Fibroblast of pulmonary artery (primary cell): Measurements from ENCODE around the gene MRC1.

Experiments
- DNase-seq: peaks from one replicate; pipeline ENCODE4 v3.0.0-alpha.2; 2010; ENCODE audit warnings: low read depth
- H3K4me3 ChIP-seq: replicated peaks from 2 replicates; pipeline ENCODE4 v1.5.1; 2011; ENCODE audit warnings: low read depth, mild to moderate bottlenecking, control low read depth, low read length, moderate library complexity
- TF ChIP-seq, protein P1 (sequence below): IDR thresholded peaks from 2 replicates; pipeline ENCODE4 v1.5.1; 2011; ENCODE audit warnings: mild to moderate bottlenecking, control low read depth, low read length, inconsistent platforms; ENCODE audit errors: missing control alignments

Gene MRC1

DNA sequence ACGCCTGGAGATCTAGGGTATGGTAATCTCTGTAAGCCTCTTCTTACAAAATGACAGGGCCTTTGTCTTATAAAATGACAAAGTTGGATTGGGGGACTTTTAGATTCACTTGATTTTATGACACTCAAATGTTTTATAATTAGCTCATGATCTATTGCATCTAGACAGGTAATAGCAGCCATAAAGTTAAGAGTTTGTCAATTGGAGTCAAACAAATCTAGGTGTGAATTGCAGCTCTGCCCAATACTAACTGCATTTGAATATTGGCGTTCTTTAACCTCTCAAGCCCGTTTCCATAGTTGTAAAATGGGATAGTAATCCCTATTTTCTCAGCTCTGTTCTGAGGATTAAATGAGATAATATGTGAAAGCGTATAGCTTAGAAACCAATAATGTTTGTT is 14.1 kb upstream of the MRC1 start:
- no peak overlapping the region for H3K4me3 ChIP-seq
- TF ChIP-seq, protein P1, sequence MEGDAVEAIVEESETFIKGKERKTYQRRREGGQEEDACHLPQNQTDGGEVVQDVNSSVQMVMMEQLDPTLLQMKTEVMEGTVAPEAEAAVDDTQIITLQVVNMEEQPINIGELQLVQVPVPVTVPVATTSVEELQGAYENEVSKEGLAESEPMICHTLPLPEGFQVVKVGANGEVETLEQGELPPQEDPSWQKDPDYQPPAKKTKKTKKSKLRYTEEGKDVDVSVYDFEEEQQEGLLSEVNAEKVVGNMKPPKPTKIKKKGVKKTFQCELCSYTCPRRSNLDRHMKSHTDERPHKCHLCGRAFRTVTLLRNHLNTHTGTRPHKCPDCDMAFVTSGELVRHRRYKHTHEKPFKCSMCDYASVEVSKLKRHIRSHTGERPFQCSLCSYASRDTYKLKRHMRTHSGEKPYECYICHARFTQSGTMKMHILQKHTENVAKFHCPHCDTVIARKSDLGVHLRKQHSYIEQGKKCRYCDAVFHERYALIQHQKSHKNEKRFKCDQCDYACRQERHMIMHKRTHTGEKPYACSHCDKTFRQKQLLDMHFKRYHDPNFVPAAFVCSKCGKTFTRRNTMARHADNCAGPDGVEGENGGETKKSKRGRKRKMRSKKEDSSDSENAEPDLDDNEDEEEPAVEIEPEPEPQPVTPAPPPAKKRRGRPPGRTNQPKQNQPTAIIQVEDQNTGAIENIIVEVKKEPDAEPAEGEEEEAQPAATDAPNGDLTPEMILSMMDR = no peak
- no peak for DNase-seq

DNA sequence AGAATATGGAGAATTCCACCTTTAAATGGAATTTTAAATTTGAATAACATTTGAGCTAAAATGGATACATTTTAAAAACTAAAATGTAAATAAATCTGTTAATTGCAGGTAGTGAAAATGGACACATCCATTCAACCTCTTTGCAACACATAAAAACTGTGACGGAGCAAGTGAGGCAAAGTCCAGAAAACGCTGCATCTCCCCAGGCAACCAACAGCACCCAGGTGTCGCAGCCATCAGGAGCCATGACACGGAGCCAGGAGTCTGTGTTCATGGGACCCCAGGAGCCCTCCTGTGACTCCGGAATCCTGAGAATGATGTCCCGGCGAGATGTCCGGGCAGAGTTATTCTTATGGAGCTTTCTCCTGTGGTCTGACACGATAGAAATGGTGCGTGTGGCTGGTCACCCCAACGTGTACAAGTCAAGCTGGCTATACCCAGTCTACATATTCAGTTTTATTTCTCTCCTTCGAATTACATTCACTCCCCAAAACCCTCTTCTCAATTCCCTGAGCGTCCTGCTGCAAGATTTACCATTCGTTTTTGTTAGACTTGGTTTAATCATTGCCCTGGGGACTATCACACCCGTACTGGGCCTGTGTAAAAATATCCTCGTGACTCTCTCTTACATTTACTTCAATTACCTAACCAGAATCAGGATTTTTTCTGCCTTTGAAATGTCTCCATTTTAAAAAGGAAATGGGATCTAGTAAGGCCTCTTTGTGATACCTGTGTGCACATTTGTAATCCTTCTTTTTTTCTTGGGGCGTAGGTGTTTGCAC is 13.1 kb upstream of the MRC1 start:
- no peak overlapping the region for H3K4me3 ChIP-seq
- TF ChIP-seq, protein P1 = no peak

DNA sequence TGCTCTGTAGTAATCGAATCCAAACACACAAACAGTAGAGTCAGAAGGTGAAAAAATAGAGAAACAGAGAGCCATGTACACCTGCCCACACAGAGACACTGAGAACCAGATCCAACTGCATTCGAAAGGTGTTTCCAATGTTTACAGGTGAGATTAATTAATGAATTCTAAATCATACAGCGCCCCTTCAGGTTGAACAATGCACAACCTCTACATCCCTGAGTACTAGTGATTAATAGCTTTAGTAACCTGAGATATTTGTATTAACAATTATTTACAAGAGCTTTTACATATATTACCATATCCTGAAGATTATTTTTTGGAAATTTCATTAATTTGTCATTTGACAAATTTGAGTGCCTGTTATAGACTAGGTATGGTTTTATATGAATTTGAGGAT is 7.6 kb upstream of the MRC1 start:
- H3K4me3 ChIP-seq = no peak overlapping the region
- TF ChIP-seq, protein P1 = no peak
- DNase-seq = no peak

More for the DNA sequence above, 13.1 kb upstream of the MRC1 start:
- DNase-seq = no peak

DNA sequence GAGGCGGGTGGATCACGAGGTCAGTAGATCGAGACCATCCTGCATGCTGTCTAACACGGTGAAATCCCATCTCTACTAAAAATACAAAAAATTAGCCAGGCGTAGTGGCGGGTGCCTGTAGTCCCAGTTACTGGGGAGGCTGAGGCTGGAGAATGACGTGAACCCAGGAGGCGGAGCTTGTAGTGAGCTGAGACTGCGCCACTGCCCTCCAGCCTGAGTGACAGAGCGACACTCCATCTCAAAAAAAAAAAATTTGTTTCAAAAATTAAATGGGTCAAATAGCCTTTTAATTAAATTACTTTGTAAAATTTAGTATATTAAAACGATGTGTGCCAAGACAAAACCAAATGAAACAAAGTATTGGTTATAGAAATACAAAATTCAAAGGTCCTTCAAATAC is 6.8 kb upstream of the MRC1 start:
- DNase-seq = no peak
- H3K4me3 ChIP-seq = no peak overlapping the region
- TF ChIP-seq, protein P1 = no peak

DNA sequence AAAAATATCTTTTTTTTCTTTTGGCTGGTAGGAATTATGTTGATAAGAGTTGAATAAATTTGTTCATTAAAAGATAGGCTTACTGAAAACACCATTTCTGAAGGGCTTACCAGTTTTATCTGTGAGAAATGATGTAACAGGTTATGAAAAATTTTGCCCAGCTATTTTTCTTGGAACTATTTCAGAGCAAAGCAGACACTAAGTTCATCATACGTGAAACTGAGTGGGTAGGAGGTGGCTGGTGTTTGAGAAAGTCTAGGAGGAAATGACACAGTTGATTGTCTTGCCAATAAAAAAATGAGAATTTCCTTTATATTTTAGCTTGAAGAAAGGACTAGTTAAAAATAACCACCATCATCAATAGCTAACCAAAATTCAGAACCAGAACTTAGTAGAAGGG is 6.2 kb upstream of the MRC1 start:
- TF ChIP-seq, protein P1 = no peak
- peak; percentile 77 for DNase-seq
- H3K4me3 ChIP-seq = no peak overlapping the region

DNA sequence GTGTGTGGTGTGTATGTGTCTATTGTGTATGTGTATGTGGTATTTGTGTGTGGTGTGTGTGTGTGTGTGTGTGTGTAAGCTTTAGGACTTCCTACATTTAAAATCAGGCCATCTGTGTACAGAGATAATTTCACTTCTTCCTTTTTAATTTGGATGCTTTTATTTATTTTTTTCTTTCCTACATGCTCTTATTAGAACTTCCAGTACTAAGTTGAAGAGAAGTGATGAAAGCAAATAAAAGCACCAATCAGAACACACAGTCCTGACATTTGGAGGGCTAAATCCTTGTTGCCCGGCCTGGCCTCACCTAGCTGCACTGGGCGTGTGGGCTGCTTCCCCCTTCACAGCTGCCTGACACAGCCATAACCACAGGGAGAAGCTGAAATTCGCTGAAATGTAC is 3.8 kb upstream of the MRC1 start:
- TF ChIP-seq, protein P1 = no peak
- no peak overlapping the region for H3K4me3 ChIP-seq
- no peak for DNase-seq
